Transverse colon (tissue), 4 donors: ENCODE data around the gene EPHA4. TPM values are rescaled to one million over a fixed set of nuclear protein-coding genes. Genes with fewer than 3 reads are reported as not detected.

ENCODE experiments used
- DNase-seq: peaks from one replicate; pipeline ENCODE4 v3.0.0-alpha.2; 2019
- H3K27ac ChIP-seq, 4 donors: fragments of 200-600 bp; sonication (generic); 2 replicates each; pipeline ENCODE4 v1.5.1; 2016 to 2018; ENCODE audit warnings: inconsistent platforms in 4 of 4
- H3K27me3 ChIP-seq: fragments of 200-600 bp; sonication (generic); 2 replicates; pipeline ENCODE4 v1.5.1; 2017; ENCODE audit warnings: inconsistent platforms
- H3K36me3 ChIP-seq, 4 donors: fragments of 200-600 bp; sonication (generic); 2 replicates each; pipeline ENCODE4 v1.5.1; 2017 to 2019; ENCODE audit warnings: inconsistent platforms in 4 of 4
- H3K4me1 ChIP-seq, 4 donors: fragments of 200-600 bp; sonication (generic); 2 replicates each; pipeline ENCODE4 v1.5.1; 2017 to 2020; ENCODE audit warnings: inconsistent platforms in 4 of 4
- H3K4me3 ChIP-seq, 4 donors: fragments of 200-600 bp; sonication (generic); 1 replicate in 1 of 4; 2 replicates in 3 of 4; pipeline versions ENCODE4 v1.5.1 to v1.6.1; 2017 to 2019; ENCODE audit warnings: inconsistent platforms in 4 of 4
- H3K9me3 ChIP-seq, 2 donors: fragments of 200-600 bp; sonication (generic); 2 replicates each; pipeline ENCODE4 v1.5.1; 2017 to 2019; ENCODE audit warnings: inconsistent platforms in 2 of 2
- EP300 ChIP-seq: sonication (generic); formaldehyde crosslinking; IDR thresholded peaks from one replicate; pipeline ENCODE4 v1.6.1; 2017; ENCODE audit warnings: antibody characterized with exemption, low read depth
- POLR2A ChIP-seq: fragments of 450-650 bp; IDR thresholded peaks from one replicate; pipeline ENCODE4 v1.6.1; 2016; ENCODE audit warnings: antibody characterized with exemption, mild to moderate bottlenecking, moderate library complexity
- POLR2AphosphoS5 ChIP-seq, 3 donors: sonication (generic); formaldehyde crosslinking; IDR thresholded peaks; one replicate each; pipeline ENCODE4 v1.6.1; 2016; ENCODE audit warnings: antibody characterized with exemption in 3 of 3
- WGBS, 2 donors: methylation state at CpG; one replicate each; pipeline ENCODE4 v1.1.5; 2018; ENCODE audit warnings: low coverage in 1 of 2; 5-methylcytosine and 5-hydroxymethylcytosine counted together
- in situ Hi-C, 4 donors: fragments of 200-750 bp; cut with MboI; loops; one replicate each; pipeline versions ENCODE4 v1.15.0 to v1.15.1; 2017; ENCODE audit warnings: low sequenced_read_pairs in 3 of 4, low pct_ligation_motif_present in 1 of 4, low pct_unique_long_range_greater_than_20kb in 1 of 4
- intact Hi-C: fragments of 100-400 bp; cut with DNase I; formaldehyde crosslinking; loops from one replicate; pipeline ENCODE4 v1.15.1; 2023; ENCODE audit warnings: low total_unique reads
- total RNA-seq, 4 donors: library from RNA; depleted of rRNA; stranded (reverse); fragments of >200 nt; gene quantifications; one replicate each; pipeline ENCODE4 v1.1.0, GENCODE V29; 2016
- TF ChIP-seq, protein P1 (sequence below), 5 experiments: fragments of 200-600 bp in 3 of 5; fragments of 450-650 bp in 2 of 5; sonication (generic) in 3 of 5; IDR thresholded peaks; 1 replicate in 2 of 5; 2 replicates in 3 of 5; pipeline ENCODE4 v1.5.1; 2016 to 2017; ENCODE audit warnings: antibody characterized with exemption in 5 of 5, inconsistent platforms in 3 of 5, mild to moderate bottlenecking in 2 of 5, moderate library complexity in 1 of 5

Gene EPHA4
- total RNA-seq, 4 donors from 2014 or later = 1.5 to 21.0 (median 13.8) TPM

DNA sequence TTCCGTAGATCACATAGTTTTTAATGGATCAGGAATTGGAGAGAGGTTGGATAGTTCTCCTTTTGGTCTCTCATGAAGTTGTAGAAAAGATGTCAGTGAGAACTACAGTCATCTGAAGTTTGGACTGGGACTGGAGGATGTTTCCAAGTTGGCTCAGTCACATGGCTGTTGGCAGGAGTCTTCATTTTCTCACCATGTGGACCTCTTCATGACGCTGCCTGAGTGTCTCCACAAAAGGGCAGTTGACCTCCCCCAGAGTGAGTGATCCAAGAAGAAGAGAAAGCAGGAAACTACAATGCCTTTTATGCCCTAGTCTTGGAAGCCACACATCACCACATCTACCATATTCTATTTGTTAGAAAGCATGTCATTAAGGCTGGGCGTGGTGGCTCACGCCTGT, 171.7 kb downstream of the EPHA4 start:
- no peaks in the 10 kb centered on the region for H3K4me1 ChIP-seq
- TF ChIP-seq POLR2AphosphoS5 (IDR thresholded peaks at IDR 0.05) (no peak), EP300 (no peak), POLR2A (no peak)
- TF ChIP-seq, protein P1, sequence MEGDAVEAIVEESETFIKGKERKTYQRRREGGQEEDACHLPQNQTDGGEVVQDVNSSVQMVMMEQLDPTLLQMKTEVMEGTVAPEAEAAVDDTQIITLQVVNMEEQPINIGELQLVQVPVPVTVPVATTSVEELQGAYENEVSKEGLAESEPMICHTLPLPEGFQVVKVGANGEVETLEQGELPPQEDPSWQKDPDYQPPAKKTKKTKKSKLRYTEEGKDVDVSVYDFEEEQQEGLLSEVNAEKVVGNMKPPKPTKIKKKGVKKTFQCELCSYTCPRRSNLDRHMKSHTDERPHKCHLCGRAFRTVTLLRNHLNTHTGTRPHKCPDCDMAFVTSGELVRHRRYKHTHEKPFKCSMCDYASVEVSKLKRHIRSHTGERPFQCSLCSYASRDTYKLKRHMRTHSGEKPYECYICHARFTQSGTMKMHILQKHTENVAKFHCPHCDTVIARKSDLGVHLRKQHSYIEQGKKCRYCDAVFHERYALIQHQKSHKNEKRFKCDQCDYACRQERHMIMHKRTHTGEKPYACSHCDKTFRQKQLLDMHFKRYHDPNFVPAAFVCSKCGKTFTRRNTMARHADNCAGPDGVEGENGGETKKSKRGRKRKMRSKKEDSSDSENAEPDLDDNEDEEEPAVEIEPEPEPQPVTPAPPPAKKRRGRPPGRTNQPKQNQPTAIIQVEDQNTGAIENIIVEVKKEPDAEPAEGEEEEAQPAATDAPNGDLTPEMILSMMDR (IDR thresholded peaks at IDR 0.05) = no peak
- no peak for DNase-seq
- no peak overlapping the region for H3K4me3 ChIP-seq
- intact Hi-C loops (no loop called here), in situ Hi-C loops (no loop called here)
- no peaks in the 10 kb centered on the region for H3K27me3 ChIP-seq
- H3K27ac ChIP-seq = no peak overlapping the region
- H3K36me3 ChIP-seq = no peaks in the 10 kb centered on the region
- no peaks in the 10 kb centered on the region for H3K9me3 ChIP-seq
- WGBS, 2 donors = 87% methylated on average over 3 to 4 of the region's 4 CpGs

- H3K27ac ChIP-seq = no peak overlapping the region
- H3K4me1 ChIP-seq = no peaks in the 10 kb centered on the region
- 60 to 83% methylated on average over 3 to 4 of the region's 4 CpGs for WGBS, 2 donors
- no peak overlapping the region for H3K4me3 ChIP-seq
- intact Hi-C loops = no loop called here
- H3K36me3 ChIP-seq = no peaks in the 10 kb centered on the region
- no peak for TF ChIP-seq EP300
- no peak for TF ChIP-seq POLR2A
- no peak for TF ChIP-seq POLR2AphosphoS5 (IDR thresholded peaks at IDR 0.05)
- TF ChIP-seq, protein P1 (IDR thresholded peaks at IDR 0.05) = no peak
- DNase-seq = no peak
- no peaks in the 10 kb centered on the region for H3K27me3 ChIP-seq
- H3K9me3 ChIP-seq = no peaks in the 10 kb centered on the region
- in situ Hi-C loops = no loop called here
These were observed 172.9 kb downstream of the EPHA4 start for GRCh38 chr2:221399183-221399582.

GRCh38 chr2:221397187-221397586, 174.9 kb downstream of the EPHA4 start:
- WGBS, 2 donors = 43 to 44% methylated on average over 1 of the region's 1 CpG
- intact Hi-C loops (no loop called here), in situ Hi-C loops (no loop called here)

DNA sequence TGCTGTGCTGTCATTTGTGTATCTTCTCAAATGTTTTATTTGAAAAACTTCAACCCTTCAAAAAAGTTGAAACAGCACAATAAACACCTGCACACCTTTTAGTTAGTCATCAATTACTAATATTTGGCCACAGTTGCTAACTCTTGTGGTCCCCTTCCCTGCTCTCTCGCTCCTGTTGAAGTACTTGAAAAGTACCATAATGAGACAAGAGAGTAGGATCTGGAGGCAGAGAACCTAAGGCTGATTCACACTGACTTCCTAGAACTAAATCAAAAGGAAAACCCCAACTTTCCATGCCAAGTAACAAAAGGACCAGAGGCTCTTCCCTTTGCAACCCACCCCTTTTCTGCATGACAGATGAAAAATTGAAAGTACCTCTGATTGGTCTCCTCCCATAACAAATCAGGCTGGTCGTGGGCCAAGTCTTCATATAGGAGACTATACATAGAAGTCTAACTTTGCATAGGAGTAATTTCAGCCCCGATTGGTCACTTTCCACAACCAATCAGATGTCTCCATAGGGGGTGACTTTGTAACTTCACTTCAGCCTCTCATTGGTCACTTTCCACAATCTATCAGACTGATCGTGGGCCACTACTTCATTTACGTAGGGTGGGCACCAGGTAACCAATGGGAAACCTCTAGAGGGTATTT, 179.7 kb downstream of the EPHA4 start:
- no peak for DNase-seq
- Histone ChIP-seq H3K27ac (no peak overlapping the region), H3K27me3 (no peaks in the 10 kb centered on the region), H3K9me3 (no peaks in the 10 kb centered on the region), H3K4me3 (no peak overlapping the region), H3K36me3 (no peaks in the 10 kb centered on the region), H3K4me1 (peaks cover 0 to 5% (median 0%) of the 10 kb centered on the region in 4 donors)
- TF ChIP-seq, protein P1 (IDR thresholded peaks at IDR 0.05) = no peak
- in situ Hi-C loops = no loop called here
- 81 to 89% methylated on average over 2 to 5 of the region's 5 CpGs for WGBS, 2 donors
- intact Hi-C loops = no loop called here

More at GRCh38 chr2:221397187-221397586, 174.9 kb downstream of the EPHA4 start:
- H3K4me3 ChIP-seq = no peak overlapping the region
- no peak for DNase-seq
- no peaks in the 10 kb centered on the region for H3K36me3 ChIP-seq
- TF ChIP-seq POLR2A = no peak
- TF ChIP-seq EP300 = no peak
- no peak overlapping the region for H3K27ac ChIP-seq
- H3K9me3 ChIP-seq = no peaks in the 10 kb centered on the region
- no peaks in the 10 kb centered on the region for H3K27me3 ChIP-seq
- no peaks in the 10 kb centered on the region for H3K4me1 ChIP-seq

- peak overlapping the region in 1 of 4 donors; percentile 2 for H3K27ac ChIP-seq
- 68% methylated on average over 3 to 4 of the region's 4 CpGs for WGBS, 2 donors
These were observed 181.2 kb downstream of the EPHA4 start for GRCh38 chr2:221390878-221391277.

More at GRCh38 chr2:221390878-221391277, 181.2 kb downstream of the EPHA4 start:
- no peak overlapping the region for H3K4me3 ChIP-seq
- no peaks in the 10 kb centered on the region for H3K27me3 ChIP-seq
- H3K9me3 ChIP-seq = no peaks in the 10 kb centered on the region
- H3K36me3 ChIP-seq = no peaks in the 10 kb centered on the region
- H3K4me1 ChIP-seq = peaks cover 0 to 5% (median 0%) of the 10 kb centered on the region in 4 donors
- in situ Hi-C loops = no loop called here
- intact Hi-C loops = no loop called here
- TF ChIP-seq EP300 (no peak), POLR2A (no peak), POLR2AphosphoS5 (IDR thresholded peaks at IDR 0.05) (peak in 1 of 3 donors; percentile 56)
- TF ChIP-seq, protein P1 (IDR thresholded peaks at IDR 0.05) = no peak
- DNase-seq = no peak
